Gastroesophageal sphincter (tissue), 4 donors: ENCODE data around the gene KRTAP24-1. TPM values are rescaled to one million over a fixed set of nuclear protein-coding genes. Genes with fewer than 3 reads are reported as not detected.

Source experiments
- ATAC-seq: fragments of 150-250 bp; one replicate; pipeline ENCODE4 v1.9.1; 2016; ENCODE audit warnings: mild to moderate bottlenecking, moderate library complexity
- H3K27ac ChIP-seq, 4 donors: fragments of 200-600 bp; sonication (generic) in 3 of 4; 1 replicate in 3 of 4; 2 replicates in 1 of 4; pipeline ENCODE4 v1.5.1; 2016 to 2019
- H3K27me3 ChIP-seq: fragments of 200-600 bp; sonication (generic); one replicate; pipeline ENCODE4 v1.5.1; 2019
- H3K36me3 ChIP-seq, 2 donors: fragments of 200-600 bp; sonication (generic); one replicate each; pipeline ENCODE4 v1.5.1; 2019; ENCODE audit warnings: control low read depth in 1 of 2
- H3K4me1 ChIP-seq, 3 donors: fragments of 200-600 bp; sonication (generic); 1 replicate in 2 of 3; 2 replicates in 1 of 3; pipeline ENCODE4 v1.5.1; 2016 to 2019; ENCODE audit warnings: control low read depth in 2 of 3
- H3K4me3 ChIP-seq, 2 donors: fragments of 200-600 bp; sonication (generic); one replicate each; pipeline ENCODE4 v1.5.1; 2019; ENCODE audit warnings: mild to moderate bottlenecking in 1 of 2, moderate library complexity in 1 of 2
- H3K9me3 ChIP-seq, 3 donors: fragments of 200-600 bp; sonication (generic); one replicate each; pipeline ENCODE4 v1.5.1; 2017 to 2019; ENCODE audit warnings: control low read depth in 2 of 3
- EP300 ChIP-seq: sonication (generic); formaldehyde crosslinking; IDR thresholded peaks from one replicate; pipeline ENCODE4 v1.6.1; 2017; ENCODE audit warnings: antibody characterized with exemption, mild to moderate bottlenecking
- POLR2A ChIP-seq, 2 donors: fragments of 450-650 bp; IDR thresholded peaks; one replicate each; pipeline ENCODE4 v1.6.1; 2017; ENCODE audit warnings: antibody characterized with exemption in 2 of 2, mild to moderate bottlenecking in 2 of 2, moderate library complexity in 1 of 2
- POLR2AphosphoS5 ChIP-seq: sonication (generic); formaldehyde crosslinking; IDR thresholded peaks from one replicate; pipeline ENCODE4 v1.6.1; 2017; ENCODE audit warnings: antibody characterized with exemption
- WGBS, 2 donors: methylation state at CpG; one replicate each; pipeline ENCODE4 v1.1.5; 2018; ENCODE audit warnings: low coverage in 1 of 2; 5-methylcytosine and 5-hydroxymethylcytosine counted together
- total RNA-seq, 4 donors: library from RNA; depleted of rRNA; stranded (reverse); fragments of >200 nt; gene quantifications; one replicate each; pipeline ENCODE4 v1.1.0, GENCODE V29; 2016
- TF ChIP-seq, protein P1 (sequence below), 4 experiments: fragments of 200-600 bp in 2 of 4; fragments of 450-650 bp in 2 of 4; sonication (generic) in 1 of 4; IDR thresholded peaks; one replicate each; pipeline ENCODE4 v1.5.1; 2017 to 2019; ENCODE audit warnings: antibody characterized with exemption in 4 of 4, mild to moderate bottlenecking in 2 of 4, moderate library complexity in 2 of 4

The KRTAP24-1 gene
- total RNA-seq, 4 donors from 2014 or later = not detected

DNA sequence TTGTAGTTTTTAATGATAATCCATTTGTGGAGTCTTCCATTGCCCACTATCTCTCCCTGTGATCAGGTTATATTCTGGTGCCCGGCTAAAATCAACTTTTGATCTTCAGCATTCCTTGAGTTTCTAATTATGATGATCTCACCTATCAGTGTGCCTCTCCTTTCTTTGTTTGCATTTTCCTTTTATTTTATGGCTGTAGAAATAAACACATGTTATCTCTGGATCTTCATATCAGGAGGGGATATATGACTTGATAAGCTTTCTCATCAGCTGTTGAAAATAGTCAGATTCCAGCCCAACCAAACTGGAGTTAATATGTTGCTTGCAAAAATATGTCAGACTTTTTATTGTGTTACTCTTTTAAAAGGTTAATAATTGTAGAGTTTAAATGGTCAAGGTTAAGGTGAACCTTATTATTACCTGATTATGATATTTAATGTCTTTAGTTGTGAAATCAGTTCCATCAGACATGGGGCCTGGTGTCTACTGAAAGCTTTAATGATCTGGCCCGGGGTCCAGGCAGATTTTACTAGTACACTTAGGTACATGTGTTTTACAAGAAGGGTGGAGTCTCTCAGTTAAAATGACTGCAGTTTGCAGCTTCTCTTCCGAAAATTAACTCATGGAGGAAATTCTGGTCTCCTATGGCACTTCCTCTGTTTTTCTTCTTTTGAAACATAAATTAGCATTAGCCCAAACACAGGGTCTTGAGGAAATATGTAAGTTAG, 12.8 kb downstream of the KRTAP24-1 start:
- no peak overlapping the region for H3K4me3 ChIP-seq
- no peaks in the 10 kb centered on the region for H3K36me3 ChIP-seq
- H3K27me3 ChIP-seq = no peaks in the 10 kb centered on the region
- ATAC-seq = no peak
- TF ChIP-seq POLR2A (IDR thresholded peaks at IDR 0.05) (no peak), POLR2AphosphoS5 (no peak), EP300 (no peak)
- TF ChIP-seq, protein P1, sequence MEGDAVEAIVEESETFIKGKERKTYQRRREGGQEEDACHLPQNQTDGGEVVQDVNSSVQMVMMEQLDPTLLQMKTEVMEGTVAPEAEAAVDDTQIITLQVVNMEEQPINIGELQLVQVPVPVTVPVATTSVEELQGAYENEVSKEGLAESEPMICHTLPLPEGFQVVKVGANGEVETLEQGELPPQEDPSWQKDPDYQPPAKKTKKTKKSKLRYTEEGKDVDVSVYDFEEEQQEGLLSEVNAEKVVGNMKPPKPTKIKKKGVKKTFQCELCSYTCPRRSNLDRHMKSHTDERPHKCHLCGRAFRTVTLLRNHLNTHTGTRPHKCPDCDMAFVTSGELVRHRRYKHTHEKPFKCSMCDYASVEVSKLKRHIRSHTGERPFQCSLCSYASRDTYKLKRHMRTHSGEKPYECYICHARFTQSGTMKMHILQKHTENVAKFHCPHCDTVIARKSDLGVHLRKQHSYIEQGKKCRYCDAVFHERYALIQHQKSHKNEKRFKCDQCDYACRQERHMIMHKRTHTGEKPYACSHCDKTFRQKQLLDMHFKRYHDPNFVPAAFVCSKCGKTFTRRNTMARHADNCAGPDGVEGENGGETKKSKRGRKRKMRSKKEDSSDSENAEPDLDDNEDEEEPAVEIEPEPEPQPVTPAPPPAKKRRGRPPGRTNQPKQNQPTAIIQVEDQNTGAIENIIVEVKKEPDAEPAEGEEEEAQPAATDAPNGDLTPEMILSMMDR (IDR thresholded peaks at IDR 0.05) = no peak
- WGBS, 2 donors = 60 to 73% methylated on average over 2 to 3 of the region's 3 CpGs
- H3K9me3 ChIP-seq = no peaks in the 10 kb centered on the region
- H3K27ac ChIP-seq = no peak overlapping the region
- no peaks in the 10 kb centered on the region for H3K4me1 ChIP-seq

DNA sequence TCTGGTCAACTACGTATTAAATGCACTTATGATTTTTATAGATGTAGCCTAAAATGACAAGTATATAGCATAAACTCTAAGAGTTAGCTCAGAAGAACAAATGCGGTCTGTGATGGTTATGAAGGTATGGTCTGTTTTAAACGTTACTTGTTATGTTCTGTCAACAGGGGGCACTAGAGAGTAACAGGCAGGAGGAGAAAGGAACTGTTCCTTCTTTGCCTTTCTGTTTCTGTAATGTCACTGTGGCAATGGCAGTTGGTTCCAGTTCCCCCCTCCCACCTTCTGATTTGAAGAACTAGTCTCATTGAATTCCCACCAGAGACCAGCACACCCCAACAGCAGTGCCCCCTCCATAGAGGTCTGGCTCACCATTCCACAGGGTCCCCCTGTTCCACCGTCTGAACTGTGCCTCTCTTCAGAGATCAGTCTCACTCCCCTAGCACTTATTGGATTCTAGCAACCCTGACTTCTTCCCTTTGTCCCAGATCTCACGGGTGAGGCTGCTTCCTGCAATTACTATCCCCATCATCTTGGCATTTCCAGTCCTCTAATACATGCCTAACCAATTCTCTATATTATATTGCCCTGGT, 14.0 kb downstream of the KRTAP24-1 start:
- WGBS, 2 donors = 58 to 66% methylated on average over 5 of the region's 5 CpGs
- TF ChIP-seq, protein P1 (IDR thresholded peaks at IDR 0.05) = no peak
- no peak for TF ChIP-seq POLR2AphosphoS5
- TF ChIP-seq EP300 = no peak
- TF ChIP-seq POLR2A (IDR thresholded peaks at IDR 0.05) = no peak

DNA sequence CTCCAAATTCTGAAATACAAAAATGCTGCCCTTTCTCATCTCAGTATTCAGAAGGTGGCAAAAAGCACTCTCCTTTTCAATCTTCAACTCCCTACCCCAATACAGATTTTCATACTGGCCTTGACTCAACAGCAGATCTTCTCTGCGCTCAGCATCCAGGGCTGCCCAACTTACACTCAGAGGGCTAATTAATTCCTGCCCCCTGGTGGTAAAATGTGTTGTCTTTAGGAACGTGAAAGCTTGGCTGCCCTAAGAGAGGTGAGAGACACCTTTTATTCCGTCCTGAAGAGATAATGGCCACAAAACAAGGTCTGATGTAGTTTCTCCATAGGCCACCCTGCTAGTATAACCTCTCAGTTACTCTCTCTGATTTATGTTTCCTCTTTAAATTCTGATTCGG, 25.0 kb downstream of the KRTAP24-1 start:
- ATAC-seq = no peak
- no peak overlapping the region for H3K27ac ChIP-seq
- no peaks in the 10 kb centered on the region for H3K27me3 ChIP-seq
- 64% methylated on average over 4 of the region's 4 CpGs; no CpG with 5 or more reads in 1 of the 2 donors for WGBS, 2 donors
- H3K4me3 ChIP-seq = no peak overlapping the region
- TF ChIP-seq POLR2AphosphoS5 = no peak
- TF ChIP-seq EP300 = no peak
- TF ChIP-seq POLR2A (IDR thresholded peaks at IDR 0.05) = no peak
- TF ChIP-seq, protein P1 (IDR thresholded peaks at IDR 0.05) = no peak
- no peaks in the 10 kb centered on the region for H3K9me3 ChIP-seq
- H3K4me1 ChIP-seq = no peaks in the 10 kb centered on the region
- H3K36me3 ChIP-seq = no peaks in the 10 kb centered on the region

More for the DNA sequence above, 14.0 kb downstream of the KRTAP24-1 start:
- Histone ChIP-seq H3K27ac (no peak overlapping the region), H3K9me3 (no peaks in the 10 kb centered on the region), H3K36me3 (no peaks in the 10 kb centered on the region), H3K27me3 (no peaks in the 10 kb centered on the region), H3K4me3 (no peak overlapping the region), H3K4me1 (no peaks in the 10 kb centered on the region)
- no peak for ATAC-seq

DNA sequence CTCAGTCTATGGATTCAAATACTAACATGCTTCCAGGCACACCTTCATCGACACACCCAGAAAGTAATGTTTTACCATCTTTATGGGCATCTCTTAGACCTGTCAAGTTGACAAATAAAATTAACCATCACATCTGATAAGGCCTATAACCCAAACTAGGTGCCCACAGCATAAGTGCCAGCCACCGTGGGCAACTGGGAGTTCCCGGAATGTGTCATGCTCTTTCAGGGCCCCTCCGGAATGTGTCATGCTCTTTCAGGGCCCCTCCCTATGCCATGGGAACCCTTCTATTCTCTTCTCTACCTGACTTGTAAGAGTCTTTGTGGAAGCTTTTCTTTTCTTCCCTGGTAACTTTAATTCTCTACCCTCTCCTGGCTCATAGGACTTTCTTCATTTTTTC, 26.6 kb downstream of the KRTAP24-1 start:
- H3K9me3 ChIP-seq = no peaks in the 10 kb centered on the region
- 84 to 96% methylated on average over 3 to 4 of the region's 4 CpGs for WGBS, 2 donors
- H3K27me3 ChIP-seq = no peaks in the 10 kb centered on the region
- TF ChIP-seq, protein P1 (IDR thresholded peaks at IDR 0.05) = no peak
- TF ChIP-seq EP300 (no peak), POLR2A (IDR thresholded peaks at IDR 0.05) (no peak), POLR2AphosphoS5 (no peak)
- H3K4me1 ChIP-seq = no peaks in the 10 kb centered on the region
- no peak overlapping the region for H3K4me3 ChIP-seq
- no peak overlapping the region for H3K27ac ChIP-seq
- H3K36me3 ChIP-seq = no peaks in the 10 kb centered on the region
- ATAC-seq = no peak

DNA sequence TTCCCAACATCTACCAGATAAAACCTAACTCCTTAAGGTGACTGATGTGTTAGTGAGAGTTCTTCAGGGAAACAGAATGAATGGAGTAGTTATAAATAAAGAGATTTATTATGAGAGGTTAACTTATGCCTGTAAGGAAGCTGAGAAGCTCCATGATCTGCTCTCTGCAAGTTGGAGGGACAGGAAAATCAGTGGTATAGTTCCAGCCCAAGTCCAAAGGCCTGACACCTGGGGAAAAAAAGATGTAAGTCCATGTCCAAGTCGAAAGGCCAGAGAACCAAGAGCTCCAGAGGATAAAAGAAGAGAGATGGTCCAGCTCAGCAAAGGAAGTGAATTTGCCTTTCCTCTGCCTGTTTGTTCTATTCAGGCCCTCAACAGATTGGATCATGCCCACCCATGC, 27.1 kb downstream of the KRTAP24-1 start:
- WGBS, 2 donors = 33 to 100% methylated on average over 1 of the region's 1 CpG
- Histone ChIP-seq H3K4me1 (no peaks in the 10 kb centered on the region), H3K4me3 (no peak overlapping the region), H3K27me3 (no peaks in the 10 kb centered on the region), H3K36me3 (no peaks in the 10 kb centered on the region), H3K27ac (no peak overlapping the region), H3K9me3 (no peaks in the 10 kb centered on the region)
- TF ChIP-seq POLR2A (IDR thresholded peaks at IDR 0.05) (no peak), EP300 (no peak), POLR2AphosphoS5 (no peak)
- TF ChIP-seq, protein P1 (IDR thresholded peaks at IDR 0.05) = no peak
- ATAC-seq = no peak
